D721Med (cell line): ENCODE data around the gene LGR6.

Source experiments
- DNase-seq: peaks from one replicate; pipeline ENCODE4 v3.0.0; 2011; ENCODE audit warnings: low spot score; ENCODE audit not compliant: insufficient read length
- FAIRE-seq: peaks from 2 replicates; lab custom pipeline; 2011; peaks lifted over from hg19 to GRCh38; lab: Jason Lieb, UNC
- CTCF ChIP-seq: IDR thresholded peaks from 2 replicates; pipeline ENCODE4 v1.5.1; 2012; ENCODE audit warnings: mild to moderate bottlenecking, control low read depth; ENCODE audit not compliant: insufficient read depth; ENCODE audit errors: missing control alignments

LGR6 gene

DNA sequence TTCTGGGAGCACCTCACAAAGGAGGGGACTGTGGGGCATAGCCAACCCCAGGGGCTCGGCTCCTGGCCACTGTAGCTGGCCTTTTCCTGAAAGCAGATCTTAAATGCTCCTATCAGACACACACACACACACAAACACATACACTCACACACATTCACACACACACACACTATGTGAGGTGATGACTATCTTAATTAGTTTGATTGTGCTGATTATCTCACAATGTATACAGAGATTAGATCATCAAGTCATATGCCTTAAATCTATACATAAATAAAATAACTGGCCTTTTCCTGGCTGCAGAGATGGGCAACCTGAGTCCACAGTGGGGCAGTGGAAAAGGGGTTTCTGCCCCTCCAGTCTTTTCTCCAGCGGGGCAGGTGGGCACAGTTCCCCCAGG, 27.1 kb downstream of the LGR6 start:
- no peak for DNase-seq
- FAIRE-seq = no peak
- no peak for TF ChIP-seq CTCF

DNA sequence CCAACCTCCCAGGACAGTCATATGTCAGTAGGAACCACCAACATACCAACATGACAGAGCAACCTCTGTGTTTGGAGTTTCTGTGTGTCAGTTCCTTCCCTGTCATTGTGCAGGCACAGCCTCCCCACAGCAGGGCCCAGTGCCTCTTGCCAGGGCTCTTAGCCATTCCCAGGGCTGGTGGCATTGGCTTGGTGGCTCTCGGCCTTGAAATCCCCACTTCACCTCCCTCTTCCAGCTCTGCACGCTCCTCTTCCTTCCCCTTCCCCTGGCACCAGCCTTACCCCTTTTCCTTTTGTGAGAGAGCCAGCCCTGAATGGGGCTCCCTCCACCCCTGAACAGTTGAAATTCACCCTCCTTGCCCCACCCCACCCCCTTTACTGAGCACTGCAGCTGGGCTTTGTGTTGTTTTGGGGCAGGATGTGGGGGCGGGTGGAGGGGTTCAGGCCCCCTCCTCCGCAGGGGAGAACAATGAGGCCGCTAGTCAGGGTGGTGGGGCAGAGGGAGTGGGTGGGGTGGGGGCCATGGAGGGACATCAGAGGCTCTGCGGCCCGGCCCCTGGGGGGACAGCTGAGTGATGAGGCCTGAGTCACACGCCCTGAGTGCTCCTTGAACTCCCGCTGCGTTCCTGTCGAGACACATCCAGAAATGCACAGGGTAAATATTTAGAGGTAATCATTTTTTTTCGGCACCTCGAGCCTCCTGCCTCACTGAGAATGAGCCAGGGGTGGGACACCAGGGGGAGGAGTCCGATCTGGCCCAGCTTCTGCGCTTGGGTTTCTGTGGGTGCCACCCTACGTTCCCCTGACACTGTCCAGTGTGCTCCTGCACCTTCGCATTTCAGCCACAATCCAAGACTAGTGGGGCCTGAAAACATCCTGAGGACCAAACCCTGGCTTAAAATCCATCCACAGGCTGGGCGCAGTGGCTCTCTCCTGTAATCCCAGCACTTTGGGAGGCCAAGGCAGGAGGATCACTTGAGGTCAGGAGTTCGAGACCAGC, 28.6 kb downstream of the LGR6 start:
- TF ChIP-seq CTCF = no peak
- no peak for DNase-seq
- no peak for FAIRE-seq

- no peak for TF ChIP-seq CTCF
- no peak for DNase-seq
- no peak for FAIRE-seq
Measured at GRCh38 chr1:202223121-202223860, 29.7 kb downstream of the LGR6 start.

DNA sequence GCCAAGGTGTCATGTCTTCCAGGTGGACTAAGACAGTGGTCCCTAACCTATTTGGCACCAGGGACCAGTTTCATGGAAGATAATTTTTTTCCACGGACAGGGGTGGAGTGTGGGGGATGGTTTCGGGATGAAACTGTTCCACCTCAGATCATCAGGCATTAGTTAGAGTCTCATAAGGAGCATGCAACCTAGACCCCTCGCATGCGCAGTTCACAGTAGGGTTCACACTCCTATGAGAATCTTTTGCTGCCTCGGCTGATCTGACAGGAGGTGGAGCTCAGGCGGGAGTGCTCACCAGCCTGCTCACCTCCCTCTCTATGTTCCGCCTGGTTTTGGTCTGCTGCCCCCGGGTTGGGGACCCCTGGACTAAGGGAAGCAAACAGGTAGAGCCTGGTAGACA, 30.9 kb downstream of the LGR6 start:
- no peak for DNase-seq
- no peak for TF ChIP-seq CTCF
- FAIRE-seq = no peak

DNA sequence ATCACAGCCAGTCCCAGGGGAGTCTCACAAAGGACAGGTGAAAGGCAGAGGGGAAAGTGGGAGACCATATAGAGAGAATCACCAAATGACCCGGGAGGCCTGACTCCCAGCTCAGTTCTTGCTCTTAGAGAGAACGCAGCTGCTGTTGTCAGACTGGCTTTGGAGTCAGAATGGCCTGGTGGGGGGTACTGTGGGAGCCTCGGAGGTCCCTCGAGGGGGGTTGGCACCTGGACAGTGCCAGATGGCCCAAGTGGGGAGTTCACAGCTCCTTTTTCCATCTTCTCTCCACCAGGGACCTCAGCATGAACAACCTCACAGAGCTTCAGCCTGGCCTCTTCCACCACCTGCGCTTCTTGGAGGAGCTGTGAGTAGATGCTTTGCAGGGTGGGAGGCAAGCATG, 31.5 kb downstream of the LGR6 start:
- FAIRE-seq = no peak

GRCh38 chr1:202227053-202227672, 33.6 kb downstream of the LGR6 start:
- FAIRE-seq (no peak), DNase-seq (no peak)
- no peak for TF ChIP-seq CTCF

More for the DNA sequence above, 31.5 kb downstream of the LGR6 start:
- no peak for TF ChIP-seq CTCF
- no peak for DNase-seq
